COLO829 (cell line): ENCODE results near the gene PTEN.
"Not testable (repeated sequence)": the region's sequence is repeated elsewhere in the genome, so short reads cannot be mapped to it uniquely, and the experiment has no call there.

ENCODE experiments used
- DNase-seq: peaks from one replicate; pipeline ENCODE4 v3.0.0; 2012; ENCODE audit warnings: low spot score

The PTEN gene

DNA sequence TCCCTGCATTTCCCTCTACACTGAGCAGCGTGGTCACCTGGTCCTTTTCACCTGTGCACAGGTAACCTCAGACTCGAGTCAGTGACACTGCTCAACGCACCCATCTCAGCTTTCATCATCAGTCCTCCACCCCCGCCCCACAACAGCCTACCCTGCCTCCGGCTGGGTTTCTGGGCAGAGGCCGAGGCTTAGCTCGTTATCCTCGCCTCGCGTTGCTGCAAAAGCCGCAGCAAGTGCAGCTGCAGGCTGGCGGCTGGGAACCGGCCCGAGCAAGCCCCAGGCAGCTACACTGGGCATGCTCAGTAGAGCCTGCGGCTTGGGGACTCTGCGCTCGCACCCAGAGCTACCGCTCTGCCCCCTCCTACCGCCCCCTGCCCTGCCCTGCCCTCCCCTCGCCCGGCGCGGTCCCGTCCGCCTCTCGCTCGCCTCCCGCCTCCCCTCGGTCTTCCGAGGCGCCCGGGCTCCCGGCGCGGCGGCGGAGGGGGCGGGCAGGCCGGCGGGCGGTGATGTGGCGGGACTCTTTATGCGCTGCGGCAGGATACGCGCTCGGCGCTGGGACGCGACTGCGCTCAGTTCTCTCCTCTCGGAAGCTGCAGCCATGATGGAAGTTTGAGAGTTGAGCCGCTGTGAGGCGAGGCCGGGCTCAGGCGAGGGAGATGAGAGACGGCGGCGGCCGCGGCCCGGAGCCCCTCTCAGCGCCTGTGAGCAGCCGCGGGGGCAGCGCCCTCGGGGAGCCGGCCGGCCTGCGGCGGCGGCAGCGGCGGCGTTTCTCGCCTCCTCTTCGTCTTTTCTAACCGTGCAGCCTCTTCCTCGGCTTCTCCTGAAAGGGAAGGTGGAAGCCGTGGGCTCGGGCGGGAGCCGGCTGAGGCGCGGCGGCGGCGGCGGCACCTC, at the start of gene PTEN, which contains the start of gene KLLN:
Gene PTEN, plus strand, starts transcription at position 573 of the 891 bp plus-strand sequence. CDS start 845 bp downstream, outside the sequence.
Gene KLLN, minus strand, starts transcription at position 481 of the 891 bp plus-strand sequence. CDS start 1,046 bp downstream, outside the sequence.
- peak; percentile 77 for DNase-seq

DNA sequence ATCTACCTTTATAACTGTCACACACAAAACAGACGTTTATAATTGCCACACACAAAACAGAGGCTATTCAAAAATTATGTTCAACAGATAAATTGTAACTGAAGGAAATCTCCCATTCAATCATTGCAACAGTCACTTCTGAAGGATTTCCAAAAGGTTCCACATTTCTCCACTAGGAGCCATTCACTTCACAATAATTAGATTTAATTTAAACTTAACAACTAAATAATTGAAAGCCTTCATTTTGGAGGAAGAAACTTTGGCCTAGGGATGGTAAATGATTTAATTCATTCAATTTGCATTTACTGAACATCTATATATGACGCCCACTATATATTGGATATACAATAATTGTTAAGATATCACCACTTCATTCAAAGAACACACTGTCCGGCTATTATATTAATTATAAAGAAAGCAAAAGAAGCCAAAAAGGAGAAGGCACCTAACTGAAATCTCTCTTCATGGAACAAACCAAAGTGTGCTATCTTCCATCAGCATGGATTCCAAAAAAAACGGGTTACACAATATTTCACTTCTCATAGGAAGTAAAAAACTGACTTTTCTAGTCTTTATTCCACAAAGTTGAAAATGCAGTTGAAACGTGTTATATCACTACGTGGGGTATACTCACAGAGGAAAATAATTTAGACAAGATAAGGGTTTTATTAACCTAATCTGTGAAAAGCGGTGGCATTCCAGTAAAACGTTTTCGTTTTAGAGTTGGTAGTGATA, 47.1 kb upstream of the PTEN start:
- no peak for DNase-seq

DNA sequence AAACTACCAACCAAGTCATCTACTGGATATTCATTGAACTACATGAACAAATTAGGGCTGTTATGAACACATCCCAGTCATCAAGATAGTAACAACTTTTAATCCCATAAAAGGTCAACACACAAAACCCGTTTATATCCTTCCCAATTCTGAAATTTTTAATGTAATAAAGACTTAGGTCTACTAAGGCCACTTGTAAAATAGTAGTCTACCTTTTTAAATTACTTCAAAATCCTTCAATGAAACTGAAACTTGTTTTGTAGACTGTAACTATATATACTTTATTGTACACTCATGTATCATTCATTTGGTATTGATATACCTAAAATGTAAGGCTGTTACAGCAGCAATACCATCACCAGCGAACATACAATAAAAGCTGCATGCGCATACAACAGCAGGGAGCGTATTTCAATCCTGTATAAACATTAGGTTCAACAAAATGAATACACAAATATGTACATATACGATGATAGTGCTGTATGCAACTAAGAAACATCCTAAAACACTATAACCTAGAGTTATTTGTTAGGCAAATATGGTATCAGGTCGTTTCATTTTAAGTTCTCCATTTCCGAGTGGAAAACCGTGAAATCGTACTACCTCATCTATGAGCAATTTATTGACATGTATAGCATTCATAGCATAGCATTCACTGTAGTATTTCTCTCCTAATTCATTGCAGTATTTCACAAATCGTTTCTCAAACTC, 46.4 kb upstream of the PTEN start:
- DNase-seq, result no peak

DNA sequence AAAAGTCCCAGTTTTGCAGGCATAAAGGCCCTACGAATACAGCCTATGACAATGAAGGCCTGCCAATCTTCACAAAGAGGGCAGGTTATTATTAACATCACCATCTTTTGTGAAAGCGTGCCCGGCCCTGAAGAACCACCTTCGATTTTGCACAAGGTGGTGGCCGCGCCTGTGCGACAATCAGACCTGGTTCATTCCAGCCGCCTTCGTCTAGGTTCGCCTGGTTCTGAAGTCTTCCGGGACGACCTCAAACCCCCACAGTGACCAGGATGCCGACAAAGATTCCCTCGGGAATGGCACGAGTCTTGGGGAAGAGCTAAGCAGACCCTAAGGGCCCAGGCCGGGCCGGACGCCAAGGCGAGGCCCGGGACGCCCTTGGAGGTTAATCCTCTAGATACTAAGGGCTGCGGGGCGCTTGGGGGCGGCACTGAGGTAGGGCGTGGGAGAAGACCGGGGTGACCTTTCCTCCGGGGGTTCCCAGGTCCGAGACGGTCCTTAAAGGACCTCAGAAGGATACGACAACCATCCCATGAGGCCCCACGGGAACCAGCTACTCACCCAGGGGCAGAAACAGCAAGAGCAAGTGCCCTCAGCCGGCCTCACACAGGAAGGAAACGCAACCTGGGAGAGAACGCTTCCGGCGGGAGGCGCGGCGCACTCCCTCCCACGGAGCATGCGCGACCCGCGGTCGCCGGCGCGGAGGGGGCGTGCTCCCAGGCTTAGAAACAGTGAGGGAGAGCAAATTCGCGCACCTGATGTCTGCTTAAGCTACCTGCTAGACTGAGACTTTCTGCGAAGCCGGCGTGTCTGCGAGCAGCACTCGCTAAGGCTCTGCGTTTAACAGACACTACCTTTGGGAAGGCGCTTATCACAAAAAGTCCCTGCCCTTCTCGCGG, 45.6 kb upstream of the PTEN start, which contains the start of gene ATAD1:
Gene ATAD1, minus strand, starts transcription at position 618 of the 896 bp plus-strand sequence. CDS start 3,627 bp downstream, outside the sequence.
- peak; percentile 66 for DNase-seq

DNA sequence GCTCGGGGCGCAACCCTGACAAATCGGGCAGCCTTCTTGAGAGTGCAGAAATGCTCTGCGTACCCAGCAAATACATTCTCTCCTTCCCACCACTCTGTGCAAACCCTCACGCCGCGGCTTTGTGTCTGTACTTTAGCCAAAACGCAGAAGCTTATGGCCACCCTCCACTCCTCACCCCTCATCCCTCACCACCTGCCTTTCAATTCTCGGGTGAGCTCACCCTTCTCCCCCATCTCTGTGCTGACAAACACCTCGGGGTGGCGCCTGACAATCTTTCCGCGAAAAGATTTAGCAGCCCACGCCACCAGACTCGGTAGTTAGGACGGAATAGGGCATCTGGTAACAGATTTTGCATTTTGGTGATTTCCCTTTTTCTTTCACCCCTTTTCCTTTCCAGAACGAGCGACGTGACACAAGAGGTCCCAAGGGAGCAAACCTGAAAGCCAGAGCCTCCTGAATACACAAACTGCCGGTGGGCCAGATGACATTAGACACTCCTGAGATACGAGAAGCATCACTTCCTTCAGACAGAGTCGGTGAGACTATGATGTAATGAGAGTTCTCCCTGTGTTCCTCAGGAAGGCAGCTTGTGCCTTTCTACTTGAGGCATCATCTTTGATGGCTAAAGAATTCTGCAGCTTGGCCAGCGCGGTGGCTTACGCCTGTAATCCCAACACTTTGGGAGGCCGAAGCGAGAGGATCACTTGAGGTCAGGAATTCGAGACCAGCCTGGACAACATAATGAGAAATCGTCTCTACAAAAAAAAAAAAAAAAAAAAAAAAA, 44.7 kb upstream of the PTEN start:
- no peak for DNase-seq

DNA sequence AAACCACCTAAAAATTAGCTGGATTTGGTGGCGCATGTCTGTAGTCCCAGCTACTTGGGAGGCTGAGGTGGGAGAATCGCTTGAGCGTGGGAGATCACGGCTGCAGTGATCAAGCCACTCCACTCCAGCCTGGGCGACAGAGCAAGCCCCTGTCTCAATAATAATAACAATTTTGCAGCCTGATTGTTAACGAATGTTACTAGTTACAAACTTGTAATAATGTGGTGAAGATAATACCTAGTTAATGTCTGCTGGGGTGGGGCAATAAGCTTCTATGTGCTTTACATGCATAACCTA, 44.2 kb upstream of the PTEN start:
- no peak for DNase-seq

DNA sequence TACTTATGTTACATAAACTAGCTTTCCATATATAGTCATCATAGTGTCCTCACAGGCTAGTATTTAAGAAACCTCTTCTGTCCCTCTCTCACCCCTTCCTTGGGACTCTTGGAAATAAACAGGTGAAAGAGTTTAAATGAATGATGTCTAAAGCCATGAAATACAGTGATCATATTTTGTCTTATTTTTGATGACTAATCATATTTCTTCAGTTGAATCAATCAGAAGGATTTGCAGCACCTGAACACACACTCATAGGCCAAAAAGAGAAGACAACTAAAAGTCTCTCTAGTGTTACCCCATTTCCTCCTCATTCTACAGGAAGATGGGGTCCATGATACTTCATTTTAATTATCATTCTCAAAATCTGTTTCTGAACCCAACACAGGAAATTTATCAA, 36.8 kb upstream of the PTEN start:
- DNase-seq, result no peak

DNA sequence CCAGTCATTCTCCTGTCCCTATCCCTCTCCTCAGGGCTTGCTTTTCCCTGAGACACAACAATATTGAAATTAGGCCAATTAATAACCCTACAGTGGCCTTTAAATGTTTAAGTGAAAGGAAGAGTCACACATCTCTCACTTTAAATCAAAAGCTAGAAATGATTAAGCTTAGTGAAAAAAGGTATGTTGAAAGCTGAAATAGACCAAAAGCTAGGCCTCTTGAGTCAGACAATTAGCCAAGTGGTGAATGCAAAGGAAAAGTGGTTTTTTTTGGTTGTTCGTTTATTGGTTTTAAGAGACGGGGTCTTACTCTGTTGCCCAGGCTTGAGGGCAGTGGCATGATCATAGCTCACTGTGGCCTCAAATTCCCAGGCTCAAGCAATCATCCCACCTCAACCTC, 35.7 kb upstream of the PTEN start:
- no peak for DNase-seq

DNA sequence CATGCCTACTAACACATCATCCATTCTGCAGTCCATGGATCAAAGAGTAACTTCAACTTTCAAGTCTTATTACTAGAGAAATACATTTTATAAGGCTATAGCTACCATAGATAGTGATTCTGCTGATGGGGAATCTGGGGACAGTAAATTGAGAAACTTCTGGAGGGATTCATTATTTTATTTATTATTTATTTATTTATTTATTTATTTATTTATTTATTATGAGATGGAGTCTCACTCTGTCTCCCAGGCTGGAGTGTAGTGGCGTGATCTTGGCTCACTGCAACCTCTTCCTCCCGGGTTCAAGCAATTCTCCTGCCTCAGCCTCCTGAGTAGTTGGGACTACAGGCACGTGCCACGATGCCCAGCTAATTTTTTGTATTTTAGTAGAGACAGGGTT, 34.4 kb upstream of the PTEN start:
- not testable (repeated sequence) for DNase-seq

DNA sequence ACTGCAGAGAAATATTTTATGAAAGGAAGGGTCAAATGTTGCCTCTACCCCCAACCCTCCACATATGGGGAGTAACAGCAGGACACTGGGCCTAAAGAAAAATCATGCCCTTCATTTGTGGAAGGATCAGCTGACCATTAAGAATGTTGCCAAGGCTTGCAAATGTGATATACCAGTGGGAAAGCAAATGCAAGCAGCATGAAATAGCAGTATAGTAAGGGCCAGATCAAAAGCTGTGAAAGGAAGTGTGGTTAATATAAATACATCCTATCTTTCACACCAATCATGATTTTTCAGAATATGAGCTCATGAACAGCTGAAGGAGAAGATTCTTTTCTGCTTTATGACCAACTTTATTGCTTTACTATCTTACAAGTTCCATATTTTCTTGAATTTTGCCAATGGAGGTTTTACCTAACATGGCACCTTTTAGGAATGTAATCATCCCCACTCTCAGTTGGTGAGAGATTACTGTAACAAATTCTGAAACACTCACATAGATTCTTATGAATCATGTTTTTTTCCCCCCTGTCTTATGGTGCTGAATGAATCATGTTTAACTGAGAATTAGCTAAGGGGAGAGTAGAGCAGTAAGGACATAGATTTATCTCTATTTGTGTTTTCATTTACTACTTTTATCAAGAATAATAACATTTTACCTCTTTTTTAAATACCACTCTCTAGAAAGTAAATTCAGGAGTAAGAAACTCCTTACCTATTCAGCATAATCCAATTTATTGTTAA, 33.3 kb upstream of the PTEN start:
- no peak for DNase-seq

DNA sequence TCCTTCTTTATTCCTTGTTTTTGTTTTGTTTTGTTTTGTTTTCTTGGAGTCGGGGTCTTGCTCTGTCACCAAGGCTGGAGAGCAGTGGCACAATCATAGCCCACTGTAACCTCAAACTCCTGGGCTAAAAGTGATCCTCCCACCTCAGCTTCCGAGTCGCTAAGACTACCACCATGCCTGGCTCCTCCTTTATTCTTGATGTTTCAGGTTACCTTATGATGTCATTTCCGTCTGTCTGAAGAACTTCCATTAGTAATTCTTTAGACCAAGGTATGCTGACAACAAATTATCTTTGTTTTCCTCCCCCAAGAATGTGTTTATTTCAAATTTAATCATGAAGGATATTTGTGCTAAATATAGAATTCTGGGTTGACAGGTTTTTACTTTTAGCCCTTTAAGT, 27.3 kb upstream of the PTEN start:
- DNase-seq, result no peak

DNA sequence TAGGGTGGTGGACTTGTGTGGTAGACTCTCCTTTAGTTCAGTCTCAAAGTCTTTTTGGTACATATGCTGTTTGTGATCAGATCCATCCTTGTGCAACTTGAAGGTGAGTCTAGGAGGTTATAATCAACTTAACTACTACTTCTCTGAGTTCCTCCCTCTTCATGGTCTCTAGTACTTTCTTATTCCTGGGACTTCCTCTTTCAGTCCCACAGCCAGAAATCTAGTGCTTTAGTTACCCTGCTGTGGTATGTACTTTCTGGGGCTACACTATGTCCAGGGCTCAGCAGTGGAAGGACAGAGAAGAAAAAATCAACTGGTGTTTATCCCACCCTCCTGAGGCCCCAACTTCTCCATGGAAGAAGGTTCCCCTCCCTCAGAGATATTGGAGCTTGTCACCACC, 26.0 kb upstream of the PTEN start:
- DNase-seq, result no peak

DNA sequence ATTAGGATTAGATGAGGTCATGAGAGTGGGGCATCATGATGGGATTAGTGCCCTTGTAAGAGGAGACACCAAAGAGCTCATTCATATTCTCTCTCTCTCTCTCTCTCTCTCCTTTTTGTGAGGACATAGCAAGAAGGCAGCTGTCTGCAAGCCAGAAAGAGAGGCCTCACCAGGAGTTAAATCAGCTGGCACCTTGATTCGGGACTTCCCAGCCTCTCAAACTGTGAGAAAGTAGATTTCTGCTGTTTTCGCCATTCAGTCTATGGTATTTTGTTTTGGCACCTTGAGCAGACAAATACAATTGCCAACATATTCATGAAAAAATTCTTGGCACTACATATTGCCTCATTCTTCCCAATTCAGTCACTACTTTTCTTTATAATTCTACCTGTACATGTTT, 24.8 kb upstream of the PTEN start:
- DNase-seq, result no peak

DNA sequence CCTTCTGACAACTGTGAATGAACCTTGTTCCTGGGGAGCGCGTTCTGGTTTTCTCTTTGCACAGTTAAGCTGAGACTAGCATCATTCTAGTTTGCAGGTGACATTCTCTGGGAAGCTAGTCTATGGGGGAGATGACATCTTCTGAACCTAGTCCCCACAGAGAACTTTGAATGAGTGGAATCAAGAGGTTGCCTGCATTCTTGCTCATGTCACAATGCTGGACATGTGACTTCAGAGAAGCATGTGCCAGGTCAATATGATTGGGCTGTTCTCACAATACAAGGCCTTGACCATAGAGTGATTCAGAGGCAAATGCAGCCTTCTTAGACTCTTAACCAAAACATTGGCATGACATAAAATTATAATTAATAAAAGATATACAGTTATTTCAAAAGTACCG, 22.2 kb upstream of the PTEN start:
- no peak for DNase-seq

DNA sequence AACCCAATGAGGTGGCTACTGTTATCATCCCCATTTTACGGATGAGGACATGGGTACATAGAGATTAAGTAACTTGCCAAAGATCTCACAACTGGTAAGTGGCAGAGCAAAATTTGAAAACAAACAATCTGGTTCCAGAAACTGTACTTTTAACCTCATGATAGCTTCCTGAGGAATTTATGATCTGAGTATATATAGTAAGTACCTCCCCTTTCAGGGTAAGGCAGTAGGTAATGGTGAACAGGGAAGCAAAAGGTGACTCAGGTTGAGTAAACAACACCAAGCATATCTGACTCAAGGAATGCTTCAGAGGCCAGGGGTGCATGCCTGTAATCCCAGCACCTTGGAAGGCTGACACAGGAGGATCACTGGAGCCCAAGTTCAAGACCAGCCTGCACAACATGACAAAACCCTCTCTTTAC, 21.2 kb upstream of the PTEN start:
- DNase-seq, result no peak

DNA sequence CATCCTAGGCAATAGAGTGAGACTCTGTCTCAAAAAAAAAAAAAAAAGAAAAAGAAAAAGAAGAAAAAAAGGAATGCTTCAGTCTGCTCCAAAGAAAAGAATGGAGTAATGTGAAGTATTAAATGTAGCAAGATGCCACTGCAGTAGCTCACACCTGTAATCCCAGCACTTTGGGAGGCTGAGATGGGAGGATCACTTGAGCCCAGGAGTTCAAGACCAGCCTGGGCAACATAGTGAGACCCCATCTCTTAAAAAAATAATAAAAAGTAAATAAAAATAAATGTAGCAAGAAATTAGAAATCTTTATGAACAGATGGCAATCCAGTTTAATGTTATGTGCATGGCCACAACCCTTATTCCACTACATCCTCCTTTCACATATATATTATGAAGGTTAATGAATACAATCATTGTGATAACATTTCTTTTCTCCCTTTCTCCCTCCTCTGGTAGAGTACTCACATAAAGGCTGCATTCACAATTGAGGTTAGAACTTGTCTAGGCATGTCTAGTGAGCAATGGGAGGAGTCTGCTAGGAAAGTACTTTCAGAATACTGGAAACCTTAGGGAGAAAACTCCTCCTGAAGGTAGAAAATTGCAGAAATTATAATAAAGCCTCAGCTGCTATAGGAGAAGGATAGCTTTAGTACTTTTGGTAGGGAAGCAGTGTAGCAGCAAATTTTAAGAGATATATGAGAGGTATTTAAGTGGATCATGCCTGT, 20.5 kb upstream of the PTEN start:
- DNase-seq, result peak; percentile 62

DNA sequence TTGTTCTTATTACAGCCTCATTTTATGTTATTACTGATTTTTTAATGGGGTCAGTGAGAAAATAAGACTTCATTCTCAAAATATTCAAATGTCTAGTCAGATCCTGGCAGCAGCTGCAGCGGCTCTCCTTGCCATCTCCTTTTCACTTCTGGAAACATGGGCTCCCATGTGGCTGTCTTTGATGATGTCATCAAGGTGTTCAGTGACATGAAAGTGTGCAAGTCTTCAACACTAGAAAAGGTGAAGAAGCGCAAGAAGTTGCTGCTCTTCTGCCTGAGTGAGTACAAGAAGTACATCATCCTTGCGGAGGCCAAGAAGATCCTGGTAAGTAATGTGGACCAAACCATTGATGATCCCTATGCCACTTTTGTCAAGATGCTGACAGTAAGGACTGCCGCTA, 19.7 kb upstream of the PTEN start:
- no peak for DNase-seq

DNA sequence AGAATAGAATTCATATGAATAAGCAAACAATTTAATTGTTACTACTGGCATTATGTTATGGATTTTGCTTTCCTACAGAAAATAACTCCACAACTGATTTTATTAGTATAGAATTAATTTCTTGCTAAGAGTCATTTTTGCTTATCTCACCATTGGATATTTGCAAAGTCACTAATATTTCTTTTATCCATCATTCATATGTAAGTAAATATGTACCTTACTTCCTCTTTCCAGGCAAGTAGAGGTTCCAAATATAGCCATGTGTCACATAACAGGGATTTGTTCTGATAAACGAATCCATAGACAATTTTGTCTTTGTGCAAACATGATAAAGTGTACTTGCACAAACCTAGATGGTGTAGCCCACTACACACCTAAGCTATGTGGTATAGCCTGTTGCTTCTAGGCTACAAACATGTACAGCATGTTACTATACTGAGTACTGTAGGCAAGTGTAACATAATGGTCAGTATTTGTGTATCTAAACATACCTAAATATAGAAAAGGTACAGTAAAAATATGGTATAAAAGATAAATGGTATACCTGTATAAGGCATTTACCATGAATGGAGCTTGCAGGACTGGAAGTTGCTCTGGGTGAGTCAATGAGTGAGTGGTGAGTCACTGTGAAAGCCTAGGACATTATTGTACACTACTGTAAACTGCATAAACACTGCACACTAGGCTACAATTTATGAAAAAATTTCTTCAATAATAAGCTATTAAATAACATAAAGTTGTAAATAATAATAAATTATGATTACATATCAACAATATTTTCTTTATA, 18.4 kb upstream of the PTEN start:
- DNase-seq, result no peak

DNA sequence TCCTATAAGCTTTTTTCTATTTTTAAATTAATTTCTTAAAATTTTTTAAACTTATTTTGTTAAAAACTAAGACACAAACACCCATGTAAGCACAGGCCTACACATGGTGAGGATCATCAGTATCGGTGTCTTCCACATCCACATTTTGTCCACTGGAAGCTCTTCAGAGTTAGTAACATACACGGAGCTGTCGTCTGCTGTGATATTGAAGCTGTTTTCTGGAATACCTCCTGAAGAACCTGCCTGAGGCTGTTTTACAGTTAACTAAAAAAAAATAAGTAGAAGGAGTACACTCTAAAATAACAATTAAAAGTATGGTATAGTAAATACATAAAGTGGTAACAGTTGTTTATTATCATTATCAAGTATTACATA, 17.8 kb upstream of the PTEN start:
- no peak for DNase-seq
